Occipital lobe (tissue), 2 donors: ENCODE data around the gene UNC79. TPM values are rescaled to one million over a fixed set of nuclear protein-coding genes. Genes with fewer than 3 reads are reported as not detected.

Experiments used
- DNase-seq: peaks from one replicate; lab custom pipeline; 2025; lab: John Stamatoyannopoulos, UW
- total RNA-seq: library from RNA; depleted of rRNA; stranded (reverse); fragments of >200 nt; gene quantifications from one replicate; pipeline ENCODE4 v1.2.3, GENCODE V29; 2014

Gene UNC79
- total RNA-seq, 1 donor from 2014 or later = 51.9 TPM

DNA sequence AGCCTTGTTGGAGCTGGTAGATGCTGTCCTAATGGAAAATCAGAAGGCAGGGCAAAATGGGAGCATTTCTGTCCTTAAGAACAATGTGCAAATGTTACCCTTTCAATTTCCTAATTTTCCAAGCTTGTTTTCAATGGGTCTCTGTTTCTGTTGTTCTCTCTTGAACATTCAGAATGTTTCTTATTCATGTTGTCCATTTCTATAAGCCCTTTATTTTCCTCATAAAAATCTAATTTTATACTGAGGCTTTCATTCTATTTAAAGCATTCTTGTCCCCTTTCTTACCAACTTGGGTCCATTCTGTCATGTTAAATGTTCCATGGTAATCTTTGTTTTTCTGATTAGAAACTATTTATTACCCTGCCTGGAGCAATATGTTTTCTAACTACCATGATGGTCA lies 232.6 kb downstream of the UNC79 start:
- no peak for DNase-seq

DNA sequence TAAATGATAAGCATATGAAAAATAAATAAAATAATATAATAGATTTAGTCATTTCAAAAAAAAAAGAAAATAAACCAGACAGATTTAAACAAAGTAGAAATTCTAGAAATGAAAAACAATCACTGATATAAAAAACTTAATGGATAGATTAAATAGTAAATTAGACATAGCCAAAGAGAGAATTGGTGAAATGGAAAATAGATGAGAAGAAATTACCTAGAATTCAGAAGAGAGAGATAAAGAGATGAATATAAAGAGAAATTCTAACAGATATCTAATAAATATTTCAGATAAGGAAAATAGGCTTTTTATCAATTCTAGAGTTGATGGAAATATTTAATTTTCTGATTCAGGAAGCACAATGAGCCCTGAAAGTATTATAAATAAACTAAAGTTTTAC lies 234.4 kb downstream of the UNC79 start:
- no peak for DNase-seq

DNA sequence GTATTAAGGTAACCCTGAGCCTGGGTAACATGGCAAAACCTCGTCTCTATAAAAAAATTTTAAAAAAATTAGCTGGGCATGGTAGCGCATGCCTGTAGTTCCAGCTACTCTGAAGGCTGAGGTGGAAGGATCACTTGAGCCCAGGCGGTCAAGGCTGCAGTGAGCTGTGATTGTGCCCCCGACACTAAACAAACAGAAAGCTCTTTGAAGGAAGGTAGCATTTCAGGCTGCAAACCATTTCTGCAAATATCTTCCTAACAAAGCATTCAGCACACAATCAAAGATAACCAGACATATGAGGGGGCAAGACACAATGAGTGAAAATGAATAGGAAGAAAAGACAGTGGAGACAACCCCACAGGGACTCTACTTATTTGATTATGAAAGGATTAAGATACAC lies 238.9 kb downstream of the UNC79 start:
- no peak for DNase-seq

DNA sequence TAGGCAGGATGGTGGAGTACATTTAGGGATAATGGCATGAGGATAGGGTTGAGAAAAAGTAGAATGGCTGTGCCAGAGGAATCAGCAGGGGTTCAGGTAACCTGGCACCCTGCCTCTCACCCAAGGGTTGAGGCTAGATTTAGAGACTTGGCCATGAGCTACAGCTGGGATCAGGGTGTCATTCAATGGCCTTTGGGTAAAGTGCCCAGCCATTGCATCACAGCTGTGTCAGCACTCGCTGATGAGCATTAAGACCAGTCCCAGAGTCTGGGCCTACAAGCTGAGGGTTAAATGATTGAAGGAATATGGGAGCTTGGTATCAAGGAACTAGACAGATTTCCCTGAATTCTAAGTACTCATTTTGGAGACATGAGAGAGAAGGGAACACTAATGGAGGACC lies 243.6 kb downstream of the UNC79 start:
- DNase-seq = no peak

GRCh38 chr14:93675651-93676050 lies 244.9 kb downstream of the UNC79 start:
- no peak for DNase-seq

DNA sequence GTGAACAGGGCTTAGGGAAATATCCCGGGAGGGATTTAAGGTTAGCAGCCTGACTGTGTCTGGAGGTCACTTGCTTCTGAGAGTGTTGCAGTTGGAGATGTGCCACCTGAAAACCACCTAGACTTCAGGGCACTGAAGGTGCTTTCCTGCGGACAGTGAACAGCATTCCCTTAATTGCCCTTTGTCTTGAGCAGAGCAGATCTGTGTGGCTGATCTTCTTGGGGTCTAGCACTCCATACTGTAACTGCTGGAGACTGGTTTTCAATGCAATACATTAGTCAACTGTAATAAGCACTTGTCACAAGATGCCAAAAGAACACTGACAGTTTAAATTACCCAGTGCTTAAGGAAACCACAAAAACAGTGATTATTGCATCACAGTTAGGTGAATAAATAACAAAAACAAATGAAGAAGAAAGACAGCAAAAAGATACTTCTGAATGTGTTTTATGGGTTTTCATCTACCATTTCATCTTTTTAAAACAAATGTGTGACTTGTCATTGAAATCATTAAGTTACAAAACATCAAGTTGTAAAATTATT lies 245.7 kb downstream of the UNC79 start:
- DNase-seq = no peak

GRCh38 chr14:93682459-93682858 lies 251.7 kb downstream of the UNC79 start:
- no peak for DNase-seq

GRCh38 chr14:93683226-93683625 lies 252.5 kb downstream of the UNC79 start:
- DNase-seq = no peak

GRCh38 chr14:93685121-93685895 lies 254.6 kb downstream of the UNC79 start:
- DNase-seq = no peak

DNA sequence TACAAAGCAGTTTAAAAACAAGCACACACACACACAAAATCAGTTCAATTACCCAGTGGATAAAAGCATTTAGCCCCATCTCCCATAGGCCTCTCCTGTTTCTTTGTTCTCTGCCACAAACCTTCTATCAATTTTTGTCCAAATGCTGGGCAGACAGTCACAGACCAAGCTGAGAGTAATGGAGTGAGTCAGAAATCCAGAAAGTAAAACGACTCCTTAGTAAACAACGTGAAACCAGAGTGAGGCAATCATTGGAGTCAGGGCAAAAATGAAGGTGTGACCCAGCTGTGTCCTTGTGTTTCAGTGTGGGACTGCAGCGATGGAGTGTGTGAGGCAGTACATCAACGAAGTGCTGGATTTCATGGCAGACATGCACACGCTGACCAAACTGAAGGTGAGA lies 255.5 kb downstream of the UNC79 start:
- no peak for DNase-seq

- no peak for DNase-seq
These were observed 257.5 kb downstream of the UNC79 start for GRCh38 chr14:93688239-93688666.

- no peak for DNase-seq
These were observed 258.1 kb downstream of the UNC79 start for GRCh38 chr14:93688820-93689219.

DNA sequence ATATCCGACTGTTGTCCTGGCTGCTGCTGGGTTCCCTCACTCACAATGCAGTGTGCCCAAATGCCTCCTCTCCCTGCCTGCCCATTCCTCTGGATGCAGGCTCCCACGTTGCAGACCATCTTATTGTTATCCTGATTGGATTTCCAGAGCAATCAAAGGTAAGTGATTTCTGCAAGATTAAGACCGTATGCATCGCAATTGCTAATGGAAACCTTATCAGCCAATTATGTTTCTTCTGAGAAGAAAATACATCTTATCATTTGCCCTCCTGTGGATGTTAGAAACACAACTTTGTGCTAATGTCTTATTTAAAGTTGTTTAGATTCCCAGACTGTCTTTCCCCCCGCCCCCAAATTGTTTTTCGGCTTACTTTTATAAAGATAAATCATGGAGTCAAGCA lies 259.4 kb downstream of the UNC79 start:
- no peak for DNase-seq

DNA sequence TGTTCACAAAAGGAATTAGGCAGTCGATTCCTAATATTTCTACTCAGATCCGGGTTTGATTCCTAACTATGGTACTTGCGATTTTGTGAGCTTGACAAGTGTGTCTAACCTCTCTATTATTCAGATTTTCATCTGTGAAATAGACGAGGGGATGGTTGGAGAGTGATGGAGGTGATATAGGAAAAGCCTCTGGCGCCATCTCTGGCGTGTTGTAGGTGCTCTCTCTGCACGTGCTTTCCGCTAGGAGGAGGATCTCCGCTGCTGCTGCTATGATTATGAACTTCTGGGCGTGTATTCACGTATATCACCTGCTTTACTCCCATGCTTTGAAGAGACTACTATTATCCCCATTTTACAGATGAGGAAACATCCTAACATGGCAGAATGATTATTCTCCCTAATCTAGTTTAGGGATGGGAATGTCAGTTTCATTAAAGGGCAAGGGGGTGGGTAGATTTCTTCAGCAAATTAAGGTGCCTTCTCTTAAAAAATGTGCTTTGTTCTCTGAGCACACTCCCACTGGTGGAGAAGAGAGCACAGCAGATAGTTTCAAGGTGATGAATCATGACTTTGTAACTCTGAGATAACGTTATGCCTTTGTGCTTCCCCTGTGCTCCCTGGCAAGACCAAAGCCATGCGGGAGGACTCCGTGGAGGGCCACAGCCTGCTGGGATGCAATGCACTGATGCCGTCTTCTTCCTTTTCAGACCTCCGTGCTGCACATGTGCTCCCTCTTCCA lies 260.5 kb downstream of the UNC79 start:
- DNase-seq = no peak

GRCh38 chr14:93693914-93694313 lies 263.2 kb downstream of the UNC79 start:
- no peak for DNase-seq

DNA sequence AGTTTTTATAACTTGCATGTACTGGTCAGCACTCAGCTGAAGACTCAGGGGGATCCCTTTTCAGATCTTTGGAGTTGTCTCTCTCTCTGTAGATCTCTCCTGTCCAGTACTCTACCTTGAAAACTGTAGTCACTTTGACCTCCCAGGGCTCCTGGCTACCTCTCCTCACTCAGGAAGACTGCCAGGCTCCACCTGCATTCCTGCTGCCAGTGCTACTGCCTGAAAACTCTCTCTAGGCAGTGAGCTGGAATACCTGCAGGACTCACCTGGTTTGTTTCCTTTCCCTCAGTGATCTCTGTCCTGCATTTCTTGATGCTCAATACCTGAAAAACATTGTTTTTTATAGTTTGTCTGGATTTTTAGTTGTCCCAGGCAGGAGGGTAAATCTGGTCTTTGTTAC lies 270.2 kb downstream of the UNC79 start:
- DNase-seq = no peak

GRCh38 chr14:93701562-93701961 lies 270.8 kb downstream of the UNC79 start:
- no peak for DNase-seq

- no peak for DNase-seq
These were observed 272.2 kb downstream of the UNC79 start for GRCh38 chr14:93702946-93703345.

DNA sequence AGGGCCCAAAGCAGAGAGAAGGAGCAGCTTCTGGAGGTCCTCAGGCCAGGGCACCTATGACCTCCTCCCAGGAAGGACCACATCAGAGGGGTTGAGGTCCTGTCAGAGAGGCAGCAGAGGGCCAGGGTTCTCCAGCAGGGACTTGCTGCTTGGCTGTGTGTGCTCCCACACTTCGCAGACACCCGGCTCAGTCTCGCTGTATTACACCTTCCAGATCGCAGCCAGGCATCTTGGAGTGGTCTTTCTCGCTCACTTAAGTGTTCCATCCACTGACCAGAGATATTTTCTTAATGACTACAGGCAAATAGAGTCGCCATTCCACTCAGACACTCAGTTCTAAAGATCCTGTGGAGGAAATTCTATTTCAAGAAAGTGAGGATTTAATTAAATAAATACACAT lies 273.2 kb downstream of the UNC79 start:
- DNase-seq = no peak

DNA sequence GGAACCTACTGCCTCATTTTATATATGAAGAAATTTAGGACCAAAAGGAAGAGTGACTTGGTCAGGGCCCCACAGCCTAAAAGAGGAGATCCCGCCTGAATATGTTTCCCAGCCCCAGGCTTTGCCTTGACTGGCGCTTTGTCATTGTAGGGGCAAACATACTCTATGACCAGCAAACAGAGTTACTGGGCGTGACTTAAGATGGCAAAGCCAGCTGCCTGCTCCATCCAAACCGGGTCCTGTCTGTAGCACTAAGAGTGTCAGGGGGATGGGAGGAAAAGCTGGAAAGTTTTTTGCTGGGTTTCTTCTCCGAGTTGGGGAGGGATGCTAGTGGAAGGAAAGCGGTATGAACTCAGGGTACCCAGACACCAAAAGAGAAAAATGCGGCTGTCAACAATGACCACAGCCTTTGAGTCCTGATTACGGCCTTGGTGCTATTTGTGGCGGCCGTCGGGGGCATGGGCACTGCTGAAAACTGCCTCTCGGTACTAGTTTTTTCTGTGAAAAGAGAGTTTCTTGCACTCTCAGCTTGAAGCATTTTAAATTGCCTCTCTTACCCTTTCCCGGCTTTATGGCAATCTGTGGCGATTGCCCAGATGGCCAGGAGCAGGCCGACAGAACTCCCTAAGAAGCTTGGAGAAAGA lies 274.9 kb downstream of the UNC79 start:
- DNase-seq = no peak

DNA sequence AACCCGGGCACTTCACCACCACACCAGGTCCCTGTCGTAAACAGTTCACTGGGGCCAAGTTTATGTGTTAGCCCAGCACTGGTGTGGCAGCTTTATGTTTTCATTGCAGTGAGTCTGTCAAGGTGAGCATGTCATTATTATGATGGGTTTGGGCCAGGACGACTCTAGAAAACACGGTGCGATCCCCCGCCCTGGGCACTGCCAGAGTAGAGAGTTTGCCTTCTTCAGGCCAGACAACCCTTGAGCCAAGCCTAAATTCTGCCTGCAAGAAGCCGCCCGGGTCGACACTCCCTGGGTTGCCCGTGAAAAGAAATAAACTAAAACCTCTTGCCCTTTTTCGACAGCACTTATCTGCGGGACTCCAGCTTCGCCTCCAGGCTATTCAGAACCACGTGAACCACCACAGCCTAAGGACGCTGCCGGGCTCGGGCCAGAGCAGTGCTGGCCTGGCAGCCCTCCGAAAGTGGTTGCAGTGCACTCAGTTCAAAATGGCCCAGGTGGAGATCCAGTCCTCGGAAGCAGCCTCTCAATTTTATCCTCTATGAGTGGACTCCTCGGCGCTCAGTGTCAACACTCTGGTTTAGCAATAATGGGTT lies 275.7 kb downstream of the UNC79 start:
- no peak for DNase-seq

GRCh38 chr14:93707475-93707874 lies 276.7 kb downstream of the UNC79 start:
- no peak for DNase-seq
